GM18519 (cell line): Measurements from ENCODE around the gene CCDC106.

Experiments
- ATAC-seq: cut with Tn5 transposase; IDR thresholded peaks from one replicate; pipeline ENCODE4 v1.9.1; 2021; ENCODE audit warnings: mild to moderate bottlenecking, moderate library complexity; ENCODE audit not compliant: unreplicated experiment, low FRiP score

The CCDC106 gene

DNA sequence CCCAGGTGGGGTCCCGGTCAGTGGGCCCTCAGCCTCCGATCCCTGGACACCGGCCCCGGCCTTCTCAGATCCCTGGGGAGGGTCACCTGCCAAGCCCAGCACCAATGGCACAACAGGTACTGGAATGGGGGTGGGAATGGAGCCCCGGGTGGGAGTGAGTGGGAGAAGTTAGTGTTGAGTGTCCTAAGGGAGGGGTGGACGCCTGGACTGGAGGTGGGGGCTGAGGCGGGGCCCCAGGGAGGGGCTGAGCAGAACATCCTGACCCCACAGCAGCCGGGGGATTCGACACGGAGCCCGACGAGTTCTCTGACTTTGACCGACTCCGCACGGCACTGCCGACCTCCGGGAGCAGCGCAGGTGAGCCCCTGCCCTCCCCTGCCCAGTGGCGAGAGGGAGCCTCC, 44.7 kb downstream of the CCDC106 start:
- ATAC-seq, result no peak

DNA sequence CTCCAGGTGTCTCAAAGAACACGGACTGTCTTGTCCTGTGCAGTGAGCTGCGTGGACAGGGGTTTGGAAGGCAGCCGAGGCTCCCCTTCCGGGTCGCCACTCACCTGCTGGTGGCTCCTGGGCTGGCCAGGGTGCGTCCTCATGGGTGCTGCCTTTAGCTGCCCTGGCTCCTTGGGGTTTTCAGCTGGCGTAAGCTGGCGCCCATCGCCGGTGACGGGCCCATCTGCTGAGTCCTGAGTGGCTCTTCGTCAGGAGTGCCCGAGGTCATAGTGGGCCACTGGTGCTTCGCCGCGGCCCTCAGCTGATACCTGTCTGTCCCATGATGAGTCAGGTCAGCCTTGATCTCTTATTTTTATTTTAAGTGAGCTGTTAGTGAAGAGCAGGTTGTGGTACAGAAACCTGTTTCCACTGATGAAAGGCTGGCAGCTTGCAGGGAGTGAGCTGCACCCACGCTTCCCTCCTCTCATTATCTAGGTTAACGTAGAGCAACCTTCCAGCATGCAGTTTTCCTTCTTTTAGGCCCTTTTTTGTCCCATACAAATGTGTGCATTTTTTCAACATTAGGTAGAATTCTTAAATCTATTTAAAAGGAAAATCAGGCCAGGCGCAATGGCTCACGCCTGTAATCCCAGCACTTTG, 45.4 kb downstream of the CCDC106 start:
- no peak for ATAC-seq

DNA sequence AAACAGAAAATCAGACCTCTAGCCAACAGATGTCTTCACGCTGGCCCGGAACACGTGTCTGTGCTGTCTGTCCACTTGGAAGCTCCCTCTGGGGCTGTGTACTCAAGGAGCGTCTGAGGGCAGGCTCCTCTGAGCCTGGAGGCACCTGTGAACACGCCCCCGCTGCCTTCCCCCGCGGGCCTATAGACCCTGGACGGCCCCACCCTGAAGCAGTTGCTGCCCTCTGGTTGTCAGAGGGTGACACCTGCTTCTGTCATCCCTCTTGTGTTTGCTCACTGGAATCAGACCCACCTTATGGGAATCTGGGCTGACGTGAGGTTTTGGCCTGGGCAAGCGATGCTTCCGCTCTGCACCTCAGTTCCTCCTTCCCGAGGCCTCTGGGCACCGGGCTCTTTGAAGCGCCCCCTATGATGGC, 46.2 kb downstream of the CCDC106 start:
- no peak for ATAC-seq

DNA sequence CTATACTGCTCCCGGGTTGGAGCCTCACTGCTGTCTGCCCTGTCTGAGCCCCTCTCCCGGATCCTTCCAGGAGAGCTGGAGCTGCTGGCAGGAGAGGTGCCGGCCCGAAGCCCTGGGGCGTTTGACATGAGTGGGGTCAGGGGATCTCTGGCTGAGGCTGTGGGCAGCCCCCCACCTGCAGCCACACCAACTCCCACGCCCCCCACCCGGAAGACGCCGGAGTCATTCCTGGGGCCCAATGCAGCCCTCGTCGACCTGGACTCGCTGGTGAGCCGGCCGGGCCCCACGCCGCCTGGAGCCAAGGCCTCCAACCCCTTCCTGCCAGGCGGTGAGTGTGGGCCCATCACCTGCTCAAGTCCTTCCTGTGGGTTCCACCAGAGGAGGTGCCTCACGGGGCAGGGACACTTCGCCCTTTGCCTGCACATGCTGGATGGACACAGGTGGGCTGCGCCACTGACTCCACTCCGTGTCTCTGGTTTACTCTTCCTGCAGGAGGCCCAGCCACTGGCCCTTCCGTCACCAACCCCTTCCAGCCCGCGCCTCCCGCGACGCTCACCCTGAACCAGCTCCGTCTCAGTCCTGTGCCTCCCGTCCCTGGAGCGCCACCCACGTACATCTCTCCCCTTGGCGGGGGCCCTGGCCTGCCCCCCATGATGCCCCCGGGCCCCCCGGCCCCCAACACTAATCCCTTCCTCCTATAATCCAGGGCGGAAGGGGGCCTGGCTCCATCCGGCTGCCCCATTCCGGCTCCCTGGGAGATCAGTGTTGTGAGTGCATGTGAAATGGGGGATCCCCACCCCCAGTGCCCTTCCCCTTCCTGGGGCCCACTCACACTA, 46.9 kb downstream of the CCDC106 start:
- ATAC-seq, result no peak

DNA sequence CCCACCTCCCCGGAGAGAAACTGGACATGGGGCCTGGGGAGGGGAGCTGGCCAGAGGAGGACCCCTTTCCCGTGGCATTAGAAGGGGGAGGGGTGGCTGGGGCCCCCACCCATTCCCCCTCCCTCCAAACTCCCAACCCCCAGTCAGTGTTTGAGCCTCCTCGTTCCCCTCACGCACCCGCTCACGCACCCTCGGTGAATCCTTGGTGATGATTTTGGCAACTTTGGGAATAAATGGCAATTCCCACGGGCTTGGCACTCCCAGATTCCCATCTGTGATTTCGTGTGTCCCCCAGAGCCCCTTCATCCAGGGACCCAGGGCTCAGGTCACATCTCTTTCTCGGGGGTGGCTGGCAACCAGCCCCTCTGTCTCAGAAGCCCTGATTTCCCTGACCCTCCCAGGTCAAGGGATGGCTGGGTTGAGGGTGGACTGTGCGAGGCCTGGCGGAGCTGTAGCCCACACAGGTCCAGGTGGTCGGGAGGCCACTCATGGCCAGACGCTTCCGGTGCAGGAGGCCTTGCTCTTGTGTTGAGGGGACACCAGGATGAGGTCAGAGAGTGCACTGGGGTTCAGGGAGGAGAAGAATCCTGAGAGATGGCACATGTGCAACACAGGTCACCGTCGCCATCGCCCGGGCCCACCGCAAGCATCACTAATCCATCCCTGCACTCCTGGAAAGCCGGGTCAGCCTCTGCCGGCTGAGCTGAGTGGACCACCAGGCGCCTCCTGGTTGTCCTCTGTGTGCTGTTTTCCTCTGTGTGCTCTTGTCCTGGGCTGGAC, 47.7 kb downstream of the CCDC106 start:
- no peak for ATAC-seq

DNA sequence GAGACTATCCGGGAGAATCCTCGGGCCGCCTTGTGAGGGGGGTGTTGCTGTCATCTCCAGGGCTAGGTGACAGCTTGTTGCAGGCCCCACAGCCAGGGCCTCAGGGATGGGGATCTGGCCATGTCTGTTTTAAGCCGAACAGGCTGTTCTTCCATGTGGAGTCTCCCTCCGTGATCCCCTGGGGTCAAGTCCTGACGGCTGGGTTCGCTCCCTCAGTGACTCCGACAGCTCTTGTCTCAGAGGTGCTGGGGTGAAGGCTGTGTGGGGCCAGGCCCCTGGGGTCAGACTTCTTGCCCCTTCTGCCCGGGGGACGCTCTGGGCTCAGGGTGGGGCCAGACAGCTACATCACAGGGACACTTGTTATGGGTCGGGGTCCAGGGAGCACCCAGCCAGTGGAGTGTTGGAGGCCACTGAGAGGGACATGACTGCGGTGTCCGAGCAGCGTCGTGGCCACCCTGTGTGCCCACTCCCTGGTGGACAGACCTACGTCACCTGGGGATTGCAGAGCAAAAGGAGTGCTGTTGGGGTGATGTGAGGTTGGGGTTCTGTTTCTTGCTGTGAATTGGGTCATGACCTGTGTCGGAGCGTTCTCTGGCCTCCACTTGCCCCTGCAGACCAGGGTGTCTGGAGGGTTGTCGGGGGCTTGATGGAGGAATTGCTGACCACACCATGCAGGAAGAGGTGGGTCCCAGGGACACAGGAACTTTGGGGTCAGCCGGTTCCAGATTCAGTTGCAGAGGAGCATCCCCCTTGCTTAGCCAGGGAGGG, 48.5 kb downstream of the CCDC106 start:
- no peak for ATAC-seq

DNA sequence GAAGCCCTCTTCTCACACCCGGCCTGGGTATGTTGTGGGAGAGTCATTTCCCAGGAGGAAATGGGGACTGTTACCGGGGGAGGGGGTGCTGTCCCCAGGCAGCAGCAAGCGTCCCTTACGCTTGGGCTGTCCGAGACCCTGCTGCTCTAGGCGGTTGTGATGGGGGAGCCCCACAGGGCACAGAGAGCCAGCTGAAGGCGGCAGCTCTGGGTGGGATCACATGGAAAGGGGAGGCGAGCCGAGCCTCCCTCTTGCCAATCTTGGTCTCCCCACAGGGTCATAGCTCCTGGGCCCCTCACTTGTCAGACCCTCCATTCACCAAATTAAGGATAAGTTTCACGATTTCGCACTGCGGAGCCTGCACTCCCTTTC, 49.0 kb downstream of the CCDC106 start:
- ATAC-seq, result no peak

DNA sequence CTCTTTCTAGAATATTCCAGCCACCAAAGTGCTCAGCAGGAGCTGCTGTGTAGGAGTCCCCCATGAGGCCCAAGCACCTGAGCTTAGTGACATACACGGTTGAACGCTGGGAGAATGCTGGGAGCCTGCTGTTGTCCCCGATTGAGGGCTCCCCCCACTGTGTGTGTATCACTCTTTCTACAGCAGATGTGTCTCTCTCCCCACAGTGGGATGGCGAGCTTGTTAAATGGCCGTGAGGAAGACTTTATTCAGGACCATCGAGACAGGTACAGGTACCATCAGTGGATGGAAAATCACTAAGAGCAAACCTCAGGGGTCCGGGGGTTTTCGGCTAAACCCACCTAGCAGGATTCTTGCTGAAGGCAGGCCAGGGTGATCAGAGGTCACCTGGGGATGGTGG, 49.7 kb downstream of the CCDC106 start:
- ATAC-seq, result no peak

DNA sequence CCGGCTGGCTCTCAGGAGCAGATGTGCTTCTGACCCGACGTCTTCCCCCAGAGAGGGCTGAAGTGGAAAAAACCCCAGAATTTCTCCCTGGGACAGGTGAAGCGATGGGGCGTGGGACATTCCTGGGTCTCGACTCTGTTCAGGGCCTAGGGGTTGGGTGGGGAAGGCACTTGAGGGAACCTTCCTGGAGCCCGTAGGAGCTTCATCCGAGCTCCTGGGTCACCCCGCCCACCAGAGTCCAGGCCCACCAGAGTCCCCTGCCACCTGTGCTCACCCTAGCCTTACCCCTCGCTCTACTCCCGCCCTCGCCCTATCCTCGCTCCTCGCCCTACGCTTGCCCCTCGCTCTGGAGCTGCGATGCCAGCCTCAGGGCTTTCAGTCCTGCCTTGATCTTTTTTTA, 50.2 kb downstream of the CCDC106 start:
- no peak for ATAC-seq

DNA sequence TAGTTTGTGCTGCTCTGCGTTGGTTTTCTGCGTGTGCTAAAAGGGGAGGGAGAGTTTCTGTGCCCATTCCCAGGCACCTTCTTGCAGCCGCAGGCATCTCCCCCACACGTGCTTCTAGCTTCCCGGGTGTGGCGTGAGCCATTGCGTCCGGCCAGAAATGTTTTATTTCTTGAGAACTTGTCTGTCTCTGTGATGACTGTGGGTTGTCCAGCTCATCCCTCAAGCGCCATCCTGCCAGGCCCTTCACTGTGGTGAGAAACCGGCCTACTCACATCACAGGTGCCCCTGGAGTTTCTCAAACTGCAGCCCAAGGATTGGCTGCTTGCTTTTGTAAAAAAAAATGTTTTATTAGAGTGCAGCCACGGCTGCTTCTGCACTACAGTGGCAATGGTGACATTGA, 51.2 kb downstream of the CCDC106 start:
- no peak for ATAC-seq

DNA sequence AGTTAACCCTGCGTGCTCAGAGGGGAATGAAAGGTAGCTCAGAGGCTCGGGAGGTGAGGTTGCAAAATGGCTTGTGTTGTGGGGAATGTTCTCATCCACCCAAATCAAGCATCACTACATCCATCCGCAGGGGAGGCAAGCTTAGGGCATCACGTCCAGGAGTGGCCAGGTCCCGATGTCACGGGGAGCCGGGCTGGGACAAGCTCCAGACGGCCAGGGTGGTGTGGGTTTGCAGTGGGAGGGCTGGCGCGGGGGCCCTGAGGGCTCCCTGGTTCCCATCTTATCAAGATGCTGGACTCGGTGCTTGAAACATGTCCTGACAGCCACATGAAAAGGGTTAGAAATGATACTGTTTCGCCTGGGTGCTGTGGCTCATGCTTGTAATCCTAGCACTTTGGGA, 52.8 kb downstream of the CCDC106 start:
- no peak for ATAC-seq

DNA sequence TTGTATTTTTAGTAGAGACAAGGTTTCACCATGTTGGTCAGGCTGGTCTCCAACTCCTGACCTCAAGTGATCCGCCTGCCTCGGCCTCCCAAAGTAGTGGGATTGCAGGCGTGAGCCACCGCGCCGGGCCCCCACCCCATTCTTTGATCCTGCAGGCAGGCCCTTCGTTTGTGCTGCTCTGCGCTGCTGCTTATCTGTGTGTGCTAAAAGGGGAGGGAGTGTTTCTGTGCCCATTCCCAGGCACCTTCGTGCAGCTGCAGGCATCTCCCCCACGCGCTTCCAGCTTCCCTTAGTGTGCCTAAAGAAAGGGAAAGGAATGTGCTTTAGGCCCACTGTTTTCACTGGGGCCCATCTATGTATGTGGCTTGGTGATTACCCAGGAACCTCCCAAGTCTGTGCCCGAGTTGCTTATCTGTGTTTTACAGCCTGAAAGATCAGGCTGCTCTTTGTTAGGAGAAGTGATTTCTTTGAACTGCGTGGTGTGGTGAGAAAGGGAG, 54.2 kb downstream of the CCDC106 start:
- ATAC-seq, result no peak
